HG03064 (cell line): ENCODE data around the gene SOX21.

Experiments
- ATAC-seq: cut with Tn5 transposase; IDR thresholded peaks from one replicate; pipeline ENCODE4 v1.9.1; 2021; ENCODE audit warnings: low read depth; ENCODE audit not compliant: unreplicated experiment

SOX21 gene

GRCh38 chr13:94709001-94709834, 3.1 kb downstream of the SOX21 start:
- no peak for ATAC-seq

- ATAC-seq: no peak
Observed at GRCh38 chr13:94708031-94708859, 4.1 kb downstream of the SOX21 start.

GRCh38 chr13:94707400-94708021, 4.8 kb downstream of the SOX21 start:
- ATAC-seq: no peak

GRCh38 chr13:94706843-94707399, 5.4 kb downstream of the SOX21 start:
- ATAC-seq: no peak

GRCh38 chr13:94706101-94706842, 6.1 kb downstream of the SOX21 start:
- ATAC-seq: no peak

GRCh38 chr13:94705081-94706030, 7.0 kb downstream of the SOX21 start:
- no peak for ATAC-seq

- no peak for ATAC-seq
Observed at GRCh38 chr13:94704377-94705080, 7.8 kb downstream of the SOX21 start.

GRCh38 chr13:94703721-94704314, 8.5 kb downstream of the SOX21 start:
- no peak for ATAC-seq

GRCh38 chr13:94703271-94703670, 9.1 kb downstream of the SOX21 start:
- ATAC-seq: no peak

GRCh38 chr13:94702181-94703041, 9.9 kb downstream of the SOX21 start:
- ATAC-seq: no peak

- ATAC-seq: no peak
Observed at GRCh38 chr13:94701313-94702180, 10.8 kb downstream of the SOX21 start.

- no peak for ATAC-seq
Observed at GRCh38 chr13:94700536-94700935, 11.8 kb downstream of the SOX21 start.

- no peak for ATAC-seq
Observed at GRCh38 chr13:94700051-94700535, 12.3 kb downstream of the SOX21 start.

- no peak for ATAC-seq
Observed at GRCh38 chr13:94696171-94696570, 16.2 kb downstream of the SOX21 start.

- no peak for ATAC-seq
Observed at GRCh38 chr13:94692030-94692429, 20.3 kb downstream of the SOX21 start.

- no peak for ATAC-seq
Observed at GRCh38 chr13:94683409-94683808, 28.9 kb downstream of the SOX21 start.
